Measurements from ENCODE around the gene ZKSCAN4. TPM values are rescaled to one million over a fixed set of nuclear protein-coding genes. Genes with fewer than 3 reads are reported as not detected.

Gene ZKSCAN4
- polyA plus RNA-seq, 2 of the 4 experiments (the other 2 are of a cell fraction): 1.8 to 2.3 TPM

DNA sequence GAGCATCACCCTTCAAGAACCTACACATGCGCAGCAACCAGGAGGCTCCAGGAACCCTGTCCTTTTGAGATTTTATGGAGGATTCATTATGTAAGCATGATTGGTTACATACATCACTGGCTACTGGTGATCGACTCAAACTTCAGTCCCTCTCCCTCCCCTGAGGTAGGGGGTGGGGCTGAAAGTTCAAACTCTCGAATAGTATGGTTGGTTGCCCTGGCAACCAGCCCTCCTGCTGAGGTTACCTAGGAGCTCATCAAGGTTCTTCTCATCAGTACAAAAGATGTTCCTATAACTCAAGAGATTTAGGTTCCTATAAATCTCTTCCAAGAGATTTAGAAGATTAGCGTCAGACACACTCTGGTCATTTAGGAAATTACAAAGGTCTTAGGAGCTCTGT is 48.9 kb downstream of the ZKSCAN4 start (continued):
- TF ChIP-seq, protein P1, sequence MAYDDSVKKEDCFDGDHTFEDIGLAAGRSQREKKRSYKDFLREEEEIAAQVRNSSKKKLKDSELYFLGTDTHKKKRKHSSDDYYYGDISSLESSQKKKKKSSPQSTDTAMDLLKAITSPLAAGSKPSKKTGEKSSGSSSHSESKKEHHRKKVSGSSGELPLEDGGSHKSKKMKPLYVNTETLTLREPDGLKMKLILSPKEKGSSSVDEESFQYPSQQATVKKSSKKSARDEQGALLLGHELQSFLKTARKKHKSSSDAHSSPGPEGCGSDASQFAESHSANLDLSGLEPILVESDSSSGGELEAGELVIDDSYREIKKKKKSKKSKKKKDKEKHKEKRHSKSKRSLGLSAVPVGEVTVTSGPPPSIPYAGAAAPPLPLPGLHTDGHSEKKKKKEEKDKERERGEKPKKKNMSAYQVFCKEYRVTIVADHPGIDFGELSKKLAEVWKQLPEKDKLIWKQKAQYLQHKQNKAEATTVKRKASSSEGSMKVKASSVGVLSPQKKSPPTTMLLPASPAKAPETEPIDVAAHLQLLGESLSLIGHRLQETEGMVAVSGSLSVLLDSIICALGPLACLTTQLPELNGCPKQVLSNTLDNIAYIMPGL (CRISPR knock-in tag; IDR thresholded peaks at IDR 0.05; ENCODE audit: borderline replicate concordance): no peak

DNA sequence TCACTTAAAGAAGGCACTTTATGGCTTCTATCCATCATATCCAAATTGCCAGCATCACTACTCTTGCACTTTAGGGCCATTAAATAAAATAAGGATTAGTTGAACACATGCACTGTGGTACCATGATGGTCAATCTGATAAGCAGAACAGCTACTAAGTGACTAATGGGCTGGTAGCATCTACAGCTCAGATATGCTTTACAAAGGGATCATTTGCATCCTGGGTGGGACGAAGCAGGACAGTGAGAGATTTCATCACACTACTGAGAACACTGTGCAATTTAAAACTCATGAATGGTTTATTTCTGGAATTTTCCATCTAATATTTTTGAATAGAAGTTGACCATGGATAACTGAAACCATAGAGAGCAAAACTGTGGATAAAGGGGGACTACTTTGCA is 52.0 kb downstream of the ZKSCAN4 start:
- no peak overlapping the region for H3K4me3 ChIP-seq
- no peak overlapping the region for H3K4me2 ChIP-seq
- TF ChIP-seq ZFP36 (IDR thresholded peaks at IDR 0.05; ENCODE audit: borderline replicate concordance, partially characterized antibody): no peak
- TF ChIP-seq, protein P2, sequence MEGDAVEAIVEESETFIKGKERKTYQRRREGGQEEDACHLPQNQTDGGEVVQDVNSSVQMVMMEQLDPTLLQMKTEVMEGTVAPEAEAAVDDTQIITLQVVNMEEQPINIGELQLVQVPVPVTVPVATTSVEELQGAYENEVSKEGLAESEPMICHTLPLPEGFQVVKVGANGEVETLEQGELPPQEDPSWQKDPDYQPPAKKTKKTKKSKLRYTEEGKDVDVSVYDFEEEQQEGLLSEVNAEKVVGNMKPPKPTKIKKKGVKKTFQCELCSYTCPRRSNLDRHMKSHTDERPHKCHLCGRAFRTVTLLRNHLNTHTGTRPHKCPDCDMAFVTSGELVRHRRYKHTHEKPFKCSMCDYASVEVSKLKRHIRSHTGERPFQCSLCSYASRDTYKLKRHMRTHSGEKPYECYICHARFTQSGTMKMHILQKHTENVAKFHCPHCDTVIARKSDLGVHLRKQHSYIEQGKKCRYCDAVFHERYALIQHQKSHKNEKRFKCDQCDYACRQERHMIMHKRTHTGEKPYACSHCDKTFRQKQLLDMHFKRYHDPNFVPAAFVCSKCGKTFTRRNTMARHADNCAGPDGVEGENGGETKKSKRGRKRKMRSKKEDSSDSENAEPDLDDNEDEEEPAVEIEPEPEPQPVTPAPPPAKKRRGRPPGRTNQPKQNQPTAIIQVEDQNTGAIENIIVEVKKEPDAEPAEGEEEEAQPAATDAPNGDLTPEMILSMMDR (IDR thresholded peaks at IDR 0.05): no peak
- TF ChIP-seq RARB (CRISPR knock-in tag; IDR thresholded peaks at IDR 0.05): no peak
- TF ChIP-seq POLR2AphosphoS2 (conservative IDR thresholded peaks at IDR 0.05; ENCODE audit: low read length): no peak
- TF ChIP-seq, protein P3, sequence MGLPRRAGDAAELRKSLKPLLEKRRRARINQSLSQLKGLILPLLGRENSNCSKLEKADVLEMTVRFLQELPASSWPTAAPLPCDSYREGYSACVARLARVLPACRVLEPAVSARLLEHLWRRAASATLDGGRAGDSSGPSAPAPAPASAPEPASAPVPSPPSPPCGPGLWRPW (IDR thresholded peaks at IDR 0.05): no peak
- POLR2A ChIA-PET: no interaction called here
- 0 out of 3 replicates have a peak, but pooled peaks cover 5% of the 10 kb centered on the region for H3K9me3 ChIP-seq
- FAIRE-seq: no peak
- no peak overlapping the region for H3K27ac ChIP-seq
- no peak for DNase-seq (ENCODE audit: low read depth in 1 of 2, low spot score in 1 of 2)
- 0% methylated on average over 1 of the region's 1 CpG for WGBS (ENCODE audit: missing lambda C conversion rate)
- ATAC-seq: no peak
- CTCF ChIA-PET: no interaction called here
- H3K4me1 ChIP-seq: no peaks in the 10 kb centered on the region

Other genes with a start within 250 kb of the ZKSCAN4 start
- gene ZNF165, start 171.7 kb downstream of the ZKSCAN4 start, polyA plus RNA-seq (2011; rRNA removed): 0.71 and 0.72 TPM in 2 replicates
- 0.62 to 0.76 TPM (median 0.63 TPM) in 3 replicates for gene ZNF165, start 171.7 kb downstream of the ZKSCAN4 start, polyA plus RNA-seq (2017; fragmentation: RNase III; extraction: RNeasy Plus Mini Kit Qiagen cat#74134 plus additional on column Dnase treatment)
- gene ZSCAN16, start 127.7 kb downstream of the ZKSCAN4 start, polyA plus RNA-seq (2011; rRNA removed): 5.5 and 6.0 TPM in 2 replicates
- 5.7 to 6.1 TPM (median 5.8 TPM) in 3 replicates for gene ZSCAN16, start 127.7 kb downstream of the ZKSCAN4 start, polyA plus RNA-seq (2017; fragmentation: RNase III; extraction: RNeasy Plus Mini Kit Qiagen cat#74134 plus additional on column Dnase treatment)
- 8.9 and 16.2 TPM in 2 replicates for gene ZKSCAN8, start 110.4 kb downstream of the ZKSCAN4 start, polyA plus RNA-seq (2011; rRNA removed)
- 6.9 to 8.5 TPM (median 8.4 TPM) in 3 replicates for gene ZKSCAN8, start 110.4 kb downstream of the ZKSCAN4 start, polyA plus RNA-seq (2017; fragmentation: RNase III; extraction: RNeasy Plus Mini Kit Qiagen cat#74134 plus additional on column Dnase treatment)
- gene ZSCAN9, start 27.0 kb downstream of the ZKSCAN4 start, polyA plus RNA-seq (2011; rRNA removed): 16.2 and 18.4 TPM in 2 replicates
- gene ZSCAN9, start 27.0 kb downstream of the ZKSCAN4 start, polyA plus RNA-seq (2017; fragmentation: RNase III; extraction: RNeasy Plus Mini Kit Qiagen cat#74134 plus additional on column Dnase treatment): 7.2 to 8.1 TPM (median 7.7 TPM) in 3 replicates
- gene NKAPL, start 7.0 kb upstream of the ZKSCAN4 start, polyA plus RNA-seq (2011; rRNA removed): not detected in 2 replicates
- not detected in 3 replicates for gene NKAPL, start 7.0 kb upstream of the ZKSCAN4 start, polyA plus RNA-seq (2017; fragmentation: RNase III; extraction: RNeasy Plus Mini Kit Qiagen cat#74134 plus additional on column Dnase treatment)
- gene ZSCAN26, start 14.9 kb upstream of the ZKSCAN4 start, polyA plus RNA-seq (2011; rRNA removed): 10.1 and 11.2 TPM in 2 replicates
- gene ZSCAN26, start 14.9 kb upstream of the ZKSCAN4 start, polyA plus RNA-seq (2017; fragmentation: RNase III; extraction: RNeasy Plus Mini Kit Qiagen cat#74134 plus additional on column Dnase treatment): 5.0 to 6.2 TPM (median 5.9 TPM) in 3 replicates
- gene PGBD1, start 29.3 kb upstream of the ZKSCAN4 start, polyA plus RNA-seq (2011; rRNA removed): 5.2 and 7.0 TPM in 2 replicates
- gene PGBD1, start 29.3 kb upstream of the ZKSCAN4 start, polyA plus RNA-seq (2017; fragmentation: RNase III; extraction: RNeasy Plus Mini Kit Qiagen cat#74134 plus additional on column Dnase treatment): 3.7 to 4.1 TPM (median 3.7 TPM) in 3 replicates
- gene ZSCAN31, start 83.9 kb upstream of the ZKSCAN4 start, polyA plus RNA-seq (2011; rRNA removed): 4.0 and 4.8 TPM in 2 replicates
- 3.0 to 3.6 TPM (median 3.1 TPM) in 3 replicates for gene ZSCAN31, start 83.9 kb upstream of the ZKSCAN4 start, polyA plus RNA-seq (2017; fragmentation: RNase III; extraction: RNeasy Plus Mini Kit Qiagen cat#74134 plus additional on column Dnase treatment)
- gene ZKSCAN3, start 97.7 kb upstream of the ZKSCAN4 start, polyA plus RNA-seq (2011; rRNA removed): 2.7 and 3.5 TPM in 2 replicates
- gene ZKSCAN3, start 97.7 kb upstream of the ZKSCAN4 start, polyA plus RNA-seq (2017; fragmentation: RNase III; extraction: RNeasy Plus Mini Kit Qiagen cat#74134 plus additional on column Dnase treatment): 1.5 to 1.6 TPM (median 1.6 TPM) in 3 replicates
- 2.9 and 3.3 TPM in 2 replicates for gene ZSCAN12, start 147.5 kb upstream of the ZKSCAN4 start, polyA plus RNA-seq (2011; rRNA removed)
- 1.8 to 1.9 TPM (median 1.9 TPM) in 3 replicates for gene ZSCAN12, start 147.5 kb upstream of the ZKSCAN4 start, polyA plus RNA-seq (2017; fragmentation: RNase III; extraction: RNeasy Plus Mini Kit Qiagen cat#74134 plus additional on column Dnase treatment)
- not detected in 2 replicates for gene ZSCAN23, start 191.2 kb upstream of the ZKSCAN4 start, polyA plus RNA-seq (2011; rRNA removed)
- not detected in 3 replicates for gene ZSCAN23, start 191.2 kb upstream of the ZKSCAN4 start, polyA plus RNA-seq (2017; fragmentation: RNase III; extraction: RNeasy Plus Mini Kit Qiagen cat#74134 plus additional on column Dnase treatment)